Transverse colon (tissue), 3 donors: ENCODE measurements around the gene TIGD1.

ENCODE experiments used
- CTCF ChIP-seq, 5 experiments: fragments of 200-600 bp in 3 of 5; fragments of 450-650 bp in 2 of 5; sonication (generic) in 3 of 5; IDR thresholded peaks; 1 replicate in 2 of 5; 2 replicates in 3 of 5; pipeline ENCODE4 v1.5.1; 2016 to 2017; ENCODE audit warnings: antibody characterized with exemption in 5 of 5, inconsistent platforms in 3 of 5, mild to moderate bottlenecking in 2 of 5, moderate library complexity in 1 of 5
- POLR2A ChIP-seq: fragments of 450-650 bp; IDR thresholded peaks from one replicate; pipeline ENCODE4 v1.6.1; 2016; ENCODE audit warnings: antibody characterized with exemption, mild to moderate bottlenecking, moderate library complexity

DNA sequence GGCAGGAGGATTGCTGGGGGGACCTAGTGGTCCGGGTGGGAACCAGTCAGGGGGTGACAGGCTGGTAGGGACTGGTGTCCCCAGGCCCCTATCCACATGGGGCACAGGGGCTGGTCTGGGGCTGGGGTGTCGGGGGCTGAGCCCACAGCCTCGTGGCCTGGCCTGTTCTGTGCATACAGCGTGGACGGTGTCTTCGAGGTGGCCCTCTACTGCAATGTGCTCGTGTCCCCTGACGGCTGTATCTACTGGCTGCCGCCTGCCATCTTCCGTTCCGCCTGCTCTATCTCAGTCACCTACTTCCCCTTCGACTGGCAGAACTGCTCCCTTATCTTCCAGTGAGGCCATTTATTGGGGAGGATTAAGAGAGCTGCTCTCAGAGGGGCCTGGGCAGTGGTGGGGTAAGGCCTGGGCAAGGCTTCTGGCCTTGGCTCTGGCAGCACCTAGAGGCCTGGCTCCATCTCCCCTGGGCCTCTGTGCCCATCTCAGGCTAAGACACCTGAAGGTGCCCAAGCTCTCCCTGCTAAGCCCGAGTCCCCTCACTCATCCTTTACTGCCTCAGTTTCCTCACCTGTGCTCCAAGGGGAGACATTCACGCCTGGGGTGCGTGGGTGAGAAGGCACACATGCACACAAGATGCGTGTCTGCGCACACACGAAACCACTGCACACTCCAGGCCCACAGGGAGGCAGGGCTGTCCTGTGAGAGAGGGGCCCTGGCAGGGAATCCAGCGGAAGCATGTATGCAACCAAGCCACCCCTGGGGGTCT, 9.0 kb downstream of the TIGD1 start:
- TF ChIP-seq CTCF (IDR thresholded peaks at IDR 0.05) (no peak), POLR2A (no peak)
